Fibroblast of lung (primary cell): ENCODE measurements around the gene C1orf105.
"Not testable (repeated sequence)": the region's sequence is repeated elsewhere in the genome, so short reads cannot be mapped to it uniquely, and the experiment has no call there.

Experiments used
- EZH2 ChIP-seq: IDR thresholded peaks from 2 replicates; pipeline ENCODE4 v1.5.1; 2012; ENCODE audit warnings: low read length, control low read depth, mild to moderate bottlenecking; ENCODE audit errors: missing control alignments
- TF ChIP-seq, protein P1 (sequence below), 2 donors: IDR thresholded peaks in 1 of 2; conservative IDR thresholded peaks in 1 of 2; 1 replicate in 1 of 2; 2 replicates in 1 of 2; pipeline ENCODE4 v1.5.1; 2011 to 2012; ENCODE audit warnings: low read length in 2 of 2, control low read depth in 1 of 2, inconsistent platforms in 1 of 2, low read depth in 1 of 2, mild to moderate bottlenecking in 1 of 2

DNA sequence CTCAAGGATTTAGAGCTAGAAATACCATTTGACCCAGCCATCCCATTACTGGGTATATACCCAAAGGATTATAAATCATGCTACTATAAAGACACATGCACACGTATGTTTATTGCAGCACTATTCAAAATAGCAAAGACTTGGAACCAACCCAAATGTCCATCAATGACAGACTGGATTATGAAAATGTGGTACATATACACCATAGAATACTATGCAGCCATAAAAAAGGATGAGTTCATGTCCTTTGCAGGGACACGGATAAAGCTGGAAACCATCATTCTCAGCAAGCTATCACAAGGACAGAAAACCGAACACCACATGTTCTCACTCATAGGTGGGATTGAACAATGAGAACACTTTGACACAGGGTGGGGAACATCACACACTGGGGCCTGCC, 16.7 kb downstream of the C1orf105 start:
- TF ChIP-seq, protein P1, sequence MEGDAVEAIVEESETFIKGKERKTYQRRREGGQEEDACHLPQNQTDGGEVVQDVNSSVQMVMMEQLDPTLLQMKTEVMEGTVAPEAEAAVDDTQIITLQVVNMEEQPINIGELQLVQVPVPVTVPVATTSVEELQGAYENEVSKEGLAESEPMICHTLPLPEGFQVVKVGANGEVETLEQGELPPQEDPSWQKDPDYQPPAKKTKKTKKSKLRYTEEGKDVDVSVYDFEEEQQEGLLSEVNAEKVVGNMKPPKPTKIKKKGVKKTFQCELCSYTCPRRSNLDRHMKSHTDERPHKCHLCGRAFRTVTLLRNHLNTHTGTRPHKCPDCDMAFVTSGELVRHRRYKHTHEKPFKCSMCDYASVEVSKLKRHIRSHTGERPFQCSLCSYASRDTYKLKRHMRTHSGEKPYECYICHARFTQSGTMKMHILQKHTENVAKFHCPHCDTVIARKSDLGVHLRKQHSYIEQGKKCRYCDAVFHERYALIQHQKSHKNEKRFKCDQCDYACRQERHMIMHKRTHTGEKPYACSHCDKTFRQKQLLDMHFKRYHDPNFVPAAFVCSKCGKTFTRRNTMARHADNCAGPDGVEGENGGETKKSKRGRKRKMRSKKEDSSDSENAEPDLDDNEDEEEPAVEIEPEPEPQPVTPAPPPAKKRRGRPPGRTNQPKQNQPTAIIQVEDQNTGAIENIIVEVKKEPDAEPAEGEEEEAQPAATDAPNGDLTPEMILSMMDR (conservative IDR thresholded peaks at IDR 0.05 in 1 of 2, IDR thresholded peaks at IDR 0.05 in 1 of 2; ENCODE audit: low read depth in 1 of 2, low read length in 2 of 2) = not testable (repeated sequence)
- TF ChIP-seq EZH2 = not testable (repeated sequence)
